ENCODE measurements around the gene ADGRG3. TPM values are rescaled to one million over a fixed set of nuclear protein-coding genes. Genes with fewer than 3 reads are reported as not detected.
A peak's percentile ranks its signal among the peaks of the same experiment; 100 is the strongest.

The ADGRG3 gene
- total and polyA plus RNA-seq, 2 of the 13 experiments (the other 11 are each of a cell fraction or from before 2014, with no cell fraction given): 2.7 to 11.8 TPM

DNA sequence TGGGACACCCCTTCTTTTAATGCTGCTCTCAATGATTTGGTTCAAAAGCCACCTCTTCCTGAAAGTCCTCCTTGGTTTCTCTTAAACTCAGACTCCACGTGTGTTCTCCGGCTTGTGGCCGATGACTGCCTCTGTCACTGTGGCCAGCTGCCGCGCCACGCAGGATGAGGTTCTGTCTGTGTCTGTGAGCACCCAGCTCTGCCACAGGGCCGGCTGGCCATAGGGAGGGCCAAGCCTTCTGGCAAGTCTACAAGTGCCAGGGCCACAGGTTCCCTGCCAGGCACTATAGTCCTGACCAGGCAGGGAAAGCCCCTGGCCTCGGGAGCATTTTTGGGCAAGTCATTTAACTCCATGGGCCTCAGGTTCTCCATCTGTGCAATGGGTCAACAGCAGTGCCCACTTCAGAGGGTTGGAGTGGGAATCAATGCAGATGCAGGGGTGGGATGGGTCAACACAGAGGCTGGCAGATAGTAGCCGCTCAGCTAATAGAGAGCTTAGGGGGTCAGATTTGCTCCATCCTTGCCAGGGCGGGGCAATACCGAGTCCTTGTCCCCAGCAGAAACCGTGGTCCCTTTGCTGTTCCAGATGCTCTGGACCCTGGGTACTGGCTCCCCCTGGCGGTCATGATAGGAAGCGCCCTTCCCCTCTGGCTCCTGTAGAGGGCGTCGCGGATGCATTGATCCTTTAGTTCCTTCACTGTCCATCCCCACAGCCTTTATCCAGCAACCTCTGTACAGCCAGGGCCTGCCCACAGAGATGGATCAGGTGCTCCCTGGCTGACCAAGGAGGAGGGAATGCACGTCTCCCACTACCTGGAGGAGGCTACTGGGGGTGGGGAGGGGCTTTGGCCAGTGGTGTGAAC, 19.3 kb upstream of the ADGRG3 start (continued):
- TF ChIP-seq RBM39 (IDR thresholded peaks at IDR 0.05; ENCODE audit: low read depth, low read length, poor library complexity, severe bottlenecking) (no peak), KLF12 (CRISPR knock-in tag; IDR thresholded peaks at IDR 0.05; ENCODE audit: borderline replicate concordance) (peak; percentile 75; the same call in 1 of the 2 replicates), ZNF607 (CRISPR knock-in tag; IDR thresholded peaks at IDR 0.05; ENCODE audit: borderline replicate concordance) (no peak), ZNF382 (CRISPR knock-in tag; IDR thresholded peaks at IDR 0.05; ENCODE audit: borderline replicate concordance) (no peak), ZNF878 (CRISPR knock-in tag; IDR thresholded peaks at IDR 0.05) (no peak), RFX5 (IDR thresholded peaks at IDR 0.05; ENCODE audit: low read depth, low read length) (0 out of 2 replicates have a peak, but pooled peaks have one; percentile 16), SIX1 (CRISPR knock-in tag; IDR thresholded peaks at IDR 0.05; ENCODE audit: borderline replicate concordance) (no peak), FOXP1 (IDR thresholded peaks at IDR 0.05) (no peak), FOXP1 (CRISPR knock-in tag; IDR thresholded peaks at IDR 0.05) (no peak), KDM6A (CRISPR knock-in tag; IDR thresholded peaks at IDR 0.05; ENCODE audit: low read depth) (no peak), ZNF557 (CRISPR knock-in tag; IDR thresholded peaks at IDR 0.05) (0 out of 2 replicates have a peak, but pooled peaks have one; percentile 45), KDM5B (CRISPR knock-in tag; IDR thresholded peaks at IDR 0.05; ENCODE audit: borderline replicate concordance) (peak; percentile 56; the same call in 1 of the 2 replicates), ZNF256 (CRISPR knock-in tag; conservative IDR thresholded peaks at IDR 0.05) (no peak)
- TF ChIP-seq, protein P1, sequence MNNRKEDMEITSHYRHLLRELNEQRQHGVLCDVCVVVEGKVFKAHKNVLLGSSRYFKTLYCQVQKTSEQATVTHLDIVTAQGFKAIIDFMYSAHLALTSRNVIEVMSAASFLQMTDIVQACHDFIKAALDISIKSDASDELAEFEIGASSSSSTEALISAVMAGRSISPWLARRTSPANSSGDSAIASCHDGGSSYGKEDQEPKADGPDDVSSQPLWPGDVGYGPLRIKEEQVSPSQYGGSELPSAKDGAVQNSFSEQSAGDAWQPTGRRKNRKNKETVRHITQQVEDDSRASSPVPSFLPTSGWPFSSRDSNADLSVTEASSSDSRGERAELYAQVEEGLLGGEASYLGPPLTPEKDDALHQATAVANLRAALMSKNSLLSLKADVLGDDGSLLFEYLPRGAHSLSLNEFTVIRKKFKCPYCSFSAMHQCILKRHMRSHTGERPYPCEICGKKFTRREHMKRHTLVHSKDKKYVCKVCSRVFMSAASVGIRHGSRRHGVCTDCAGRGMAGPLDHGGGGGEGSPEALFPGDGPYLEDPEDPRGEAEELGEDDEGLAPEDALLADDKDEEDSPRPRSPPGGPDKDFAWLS (CRISPR knock-in tag; IDR thresholded peaks at IDR 0.05; ENCODE audit: borderline replicate concordance): no peak
- TF ChIP-seq, protein P2, sequence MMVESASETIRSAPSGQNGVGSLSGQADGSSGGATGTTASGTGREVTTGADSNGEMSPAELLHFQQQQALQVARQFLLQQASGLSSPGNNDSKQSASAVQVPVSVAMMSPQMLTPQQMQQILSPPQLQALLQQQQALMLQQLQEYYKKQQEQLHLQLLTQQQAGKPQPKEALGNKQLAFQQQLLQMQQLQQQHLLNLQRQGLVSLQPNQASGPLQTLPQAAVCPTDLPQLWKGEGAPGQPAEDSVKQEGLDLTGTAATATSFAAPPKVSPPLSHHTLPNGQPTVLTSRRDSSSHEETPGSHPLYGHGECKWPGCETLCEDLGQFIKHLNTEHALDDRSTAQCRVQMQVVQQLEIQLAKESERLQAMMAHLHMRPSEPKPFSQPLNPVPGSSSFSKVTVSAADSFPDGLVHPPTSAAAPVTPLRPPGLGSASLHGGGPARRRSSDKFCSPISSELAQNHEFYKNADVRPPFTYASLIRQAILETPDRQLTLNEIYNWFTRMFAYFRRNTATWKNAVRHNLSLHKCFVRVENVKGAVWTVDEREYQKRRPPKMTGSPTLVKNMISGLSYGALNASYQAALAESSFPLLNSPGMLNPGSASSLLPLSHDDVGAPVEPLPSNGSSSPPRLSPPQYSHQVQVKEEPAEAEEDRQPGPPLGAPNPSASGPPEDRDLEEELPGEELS (CRISPR knock-in tag; IDR thresholded peaks at IDR 0.05): peak; percentile 67; the same call in 1 of the 2 replicates
- TF ChIP-seq, protein P3, sequence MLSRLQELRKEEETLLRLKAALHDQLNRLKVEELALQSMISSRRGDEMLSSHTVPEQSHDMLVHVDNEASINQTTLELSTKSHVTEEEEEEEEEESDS (CRISPR knock-in tag; IDR thresholded peaks at IDR 0.05; ENCODE audit: borderline replicate concordance): no peak; the same call in 1 of the 2 replicates
- TF ChIP-seq, protein P4, sequence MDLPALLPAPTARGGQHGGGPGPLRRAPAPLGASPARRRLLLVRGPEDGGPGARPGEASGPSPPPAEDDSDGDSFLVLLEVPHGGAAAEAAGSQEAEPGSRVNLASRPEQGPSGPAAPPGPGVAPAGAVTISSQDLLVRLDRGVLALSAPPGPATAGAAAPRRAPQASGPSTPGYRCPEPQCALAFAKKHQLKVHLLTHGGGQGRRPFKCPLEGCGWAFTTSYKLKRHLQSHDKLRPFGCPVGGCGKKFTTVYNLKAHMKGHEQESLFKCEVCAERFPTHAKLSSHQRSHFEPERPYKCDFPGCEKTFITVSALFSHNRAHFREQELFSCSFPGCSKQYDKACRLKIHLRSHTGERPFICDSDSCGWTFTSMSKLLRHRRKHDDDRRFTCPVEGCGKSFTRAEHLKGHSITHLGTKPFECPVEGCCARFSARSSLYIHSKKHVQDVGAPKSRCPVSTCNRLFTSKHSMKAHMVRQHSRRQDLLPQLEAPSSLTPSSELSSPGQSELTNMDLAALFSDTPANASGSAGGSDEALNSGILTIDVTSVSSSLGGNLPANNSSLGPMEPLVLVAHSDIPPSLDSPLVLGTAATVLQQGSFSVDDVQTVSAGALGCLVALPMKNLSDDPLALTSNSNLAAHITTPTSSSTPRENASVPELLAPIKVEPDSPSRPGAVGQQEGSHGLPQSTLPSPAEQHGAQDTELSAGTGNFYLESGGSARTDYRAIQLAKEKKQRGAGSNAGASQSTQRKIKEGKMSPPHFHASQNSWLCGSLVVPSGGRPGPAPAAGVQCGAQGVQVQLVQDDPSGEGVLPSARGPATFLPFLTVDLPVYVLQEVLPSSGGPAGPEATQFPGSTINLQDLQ (CRISPR knock-in tag; IDR thresholded peaks at IDR 0.05): no peak
- TF ChIP-seq, protein P5, sequence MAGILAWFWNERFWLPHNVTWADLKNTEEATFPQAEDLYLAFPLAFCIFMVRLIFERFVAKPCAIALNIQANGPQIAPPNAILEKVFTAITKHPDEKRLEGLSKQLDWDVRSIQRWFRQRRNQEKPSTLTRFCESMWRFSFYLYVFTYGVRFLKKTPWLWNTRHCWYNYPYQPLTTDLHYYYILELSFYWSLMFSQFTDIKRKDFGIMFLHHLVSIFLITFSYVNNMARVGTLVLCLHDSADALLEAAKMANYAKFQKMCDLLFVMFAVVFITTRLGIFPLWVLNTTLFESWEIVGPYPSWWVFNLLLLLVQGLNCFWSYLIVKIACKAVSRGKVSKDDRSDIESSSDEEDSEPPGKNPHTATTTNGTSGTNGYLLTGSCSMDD (CRISPR knock-in tag; IDR thresholded peaks at IDR 0.05): no peak
- TF ChIP-seq, protein P6, sequence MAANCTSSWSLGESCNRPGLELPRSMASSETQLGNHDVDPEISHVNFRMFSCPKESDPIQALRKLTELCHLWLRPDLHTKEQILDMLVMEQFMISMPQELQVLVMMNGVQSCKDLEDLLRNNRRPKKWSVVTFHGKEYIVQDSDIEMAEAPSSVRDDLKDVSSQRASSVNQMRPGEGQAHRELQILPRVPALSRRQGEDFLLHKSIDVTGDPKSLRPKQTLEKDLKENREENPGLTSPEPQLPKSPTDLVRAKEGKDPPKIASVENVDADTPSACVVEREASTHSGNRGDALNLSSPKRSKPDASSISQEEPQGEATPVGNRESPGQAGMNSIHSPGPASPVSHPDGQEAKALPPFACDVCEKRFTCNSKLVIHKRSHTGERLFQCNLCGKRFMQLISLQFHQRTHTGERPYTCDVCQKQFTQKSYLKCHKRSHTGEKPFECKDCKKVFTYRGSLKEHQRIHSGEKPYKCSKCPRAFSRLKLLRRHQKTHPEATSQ (CRISPR knock-in tag; IDR thresholded peaks at IDR 0.05; ENCODE audit: borderline replicate concordance): 0 out of 2 replicates have a peak, but pooled peaks have one; percentile 75

All from HepG2 (cell line).